GM12891 (cell line): Measurements from ENCODE around the gene LY6G5C.

ENCODE experiments used
- PAX5 ChIP-seq: IDR thresholded peaks from 2 replicates; pipeline ENCODE4 v1.6.1; 2011; ENCODE audit warnings: low read length, moderate library complexity, mild to moderate bottlenecking; ENCODE audit not compliant: insufficient read depth, severe bottlenecking
- POLR2A ChIP-seq: IDR thresholded peaks from 2 replicates; pipeline ENCODE4 v1.6.1; 2011; ENCODE audit warnings: low read depth, low read length, control low read depth
- POLR2AphosphoS5 ChIP-seq: IDR thresholded peaks from 2 replicates; pipeline ENCODE4 v1.6.1; 2011; ENCODE audit warnings: low read depth, low read length, control low read depth
- POU2F2 ChIP-seq: IDR thresholded peaks from 2 replicates; pipeline ENCODE4 v1.6.1; 2011; ENCODE audit warnings: low read depth, mild to moderate bottlenecking, control low read depth, low read length, moderate library complexity
- SPI1 ChIP-seq: IDR thresholded peaks from 2 replicates; pipeline ENCODE4 v1.6.1; 2011; ENCODE audit warnings: low read depth, low read length, control low read depth
- TAF1 ChIP-seq: IDR thresholded peaks from 2 replicates; pipeline ENCODE4 v1.6.1; 2011; ENCODE audit warnings: low read depth, low read length, control low read depth

DNA sequence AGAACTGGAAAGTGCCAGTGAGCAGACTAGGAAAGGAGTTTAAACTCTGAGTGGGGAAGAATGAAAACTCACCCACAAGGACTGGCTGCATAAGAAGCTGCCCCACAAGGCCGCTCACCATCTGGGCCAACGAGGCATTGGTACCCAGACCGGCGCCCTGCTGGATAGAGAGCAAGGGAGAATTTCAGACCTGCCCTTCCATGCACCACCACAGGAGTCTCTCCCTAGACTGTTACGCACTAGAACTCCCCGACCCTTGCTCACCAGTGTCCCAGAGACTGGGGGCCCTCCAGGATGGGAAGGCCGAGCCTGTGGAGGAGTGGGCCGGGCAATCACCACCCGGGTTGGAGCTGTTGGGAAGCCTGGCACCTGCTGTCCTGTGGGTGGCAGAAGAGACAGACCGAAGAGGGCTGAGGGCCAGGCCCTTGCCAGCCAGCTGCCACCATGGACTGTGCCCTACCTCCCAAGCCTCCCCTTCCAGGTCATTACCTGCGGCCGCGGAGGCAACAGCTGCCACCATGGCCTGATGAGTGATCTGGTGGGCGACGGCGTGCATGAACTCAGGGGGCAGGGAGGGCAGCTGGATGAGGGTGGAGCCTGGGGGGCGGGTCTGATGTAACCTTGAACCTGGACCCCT, 36.9 kb downstream of the LY6G5C start:
- no peak for TF ChIP-seq POLR2A
- no peak for TF ChIP-seq PAX5
- TF ChIP-seq POLR2AphosphoS5, result no peak
- TF ChIP-seq POU2F2, result no peak
- no peak for TF ChIP-seq TAF1
- TF ChIP-seq SPI1, result no peak
